Stimulated activated CD8-positive, alpha-beta memory T cell treated with anti-CD3 and anti-CD28 coated beads, Interleukin-7, amount 100 ng/mL, for 24 hours (primary cell): Measurements from ENCODE around the gene STK11IP.

Source experiments
- DNase-seq: peaks from one replicate; pipeline ENCODE4 v3.0.0-alpha.2; 2020; ENCODE audit warnings: low read depth

The STK11IP gene

DNA sequence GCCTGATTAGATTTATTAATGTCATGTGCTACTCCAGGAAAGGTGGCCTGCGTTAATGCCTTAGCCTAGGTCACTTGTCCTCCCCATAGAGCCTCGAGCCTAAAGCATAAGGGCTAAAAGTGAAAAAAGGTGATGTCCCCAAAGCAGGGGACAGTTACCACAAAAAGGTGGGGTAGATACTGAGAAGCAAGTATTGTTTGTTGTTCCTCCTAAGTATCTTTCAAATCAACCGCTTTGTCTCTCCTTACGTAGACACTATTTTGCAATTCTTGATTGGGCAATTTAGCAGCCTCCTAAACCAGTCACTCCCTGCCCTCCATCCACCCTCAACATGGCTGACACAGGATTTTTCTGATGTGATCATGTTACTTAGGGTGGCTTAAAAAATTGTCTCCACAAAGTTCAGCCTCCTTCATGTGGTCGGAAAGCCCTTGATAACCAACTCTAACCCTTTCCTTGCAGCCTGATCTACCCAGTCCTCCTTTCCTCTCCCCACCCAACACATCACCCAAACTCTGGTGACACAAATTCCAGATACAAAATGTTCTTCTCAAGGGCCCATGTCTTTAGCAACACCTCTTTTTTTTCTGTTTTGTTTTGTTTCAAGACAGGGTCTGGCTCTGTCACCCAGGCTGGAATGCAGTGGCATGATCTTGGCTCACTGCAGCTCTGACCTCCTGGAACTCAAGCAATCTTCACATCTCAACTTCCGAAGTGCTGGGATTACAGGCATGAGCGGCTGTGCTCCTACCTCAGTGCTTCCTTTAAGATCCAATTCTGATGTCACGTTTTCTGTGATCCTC lies 18.6 kb upstream of the STK11IP start:
- no peak for DNase-seq

DNA sequence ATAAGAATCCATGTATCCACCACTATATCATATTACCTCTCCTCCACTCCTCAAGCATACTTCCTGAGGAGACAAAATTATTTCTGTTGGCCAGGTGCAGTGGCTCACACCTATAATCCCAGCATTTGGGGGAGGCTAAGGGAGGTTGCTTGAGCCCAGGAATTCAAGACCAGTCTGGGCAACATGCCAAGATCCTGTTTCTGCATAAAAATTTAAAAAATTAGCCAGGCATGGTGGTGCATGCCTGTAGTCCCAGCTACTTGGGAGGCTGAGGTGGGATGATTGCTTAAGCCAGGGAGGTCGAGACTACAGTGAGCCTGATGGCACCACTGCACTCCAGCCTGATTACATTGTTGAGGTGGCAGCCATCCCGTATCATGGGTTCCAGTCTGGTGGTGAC lies 16.3 kb upstream of the STK11IP start:
- no peak for DNase-seq

DNA sequence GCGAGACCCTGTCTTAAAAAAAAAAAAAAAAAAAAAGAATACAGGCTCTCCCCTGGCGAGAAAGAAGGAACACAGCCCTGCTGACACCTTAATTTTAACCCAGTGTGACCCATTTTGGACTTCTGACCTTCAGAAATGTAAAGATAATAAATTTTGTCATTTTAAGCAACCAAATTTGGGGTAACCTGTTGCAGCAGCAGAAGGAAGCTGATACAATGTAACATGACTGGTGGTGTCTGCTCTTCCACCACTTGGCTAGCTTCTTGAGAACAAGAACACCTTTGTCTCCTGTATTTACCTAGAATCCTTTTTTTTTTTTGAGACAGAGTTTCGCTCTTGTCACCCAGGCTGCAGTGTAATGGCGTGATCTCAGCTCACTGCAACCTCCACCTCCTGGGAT lies 6.6 kb upstream of the STK11IP start:
- no peak for DNase-seq

DNA sequence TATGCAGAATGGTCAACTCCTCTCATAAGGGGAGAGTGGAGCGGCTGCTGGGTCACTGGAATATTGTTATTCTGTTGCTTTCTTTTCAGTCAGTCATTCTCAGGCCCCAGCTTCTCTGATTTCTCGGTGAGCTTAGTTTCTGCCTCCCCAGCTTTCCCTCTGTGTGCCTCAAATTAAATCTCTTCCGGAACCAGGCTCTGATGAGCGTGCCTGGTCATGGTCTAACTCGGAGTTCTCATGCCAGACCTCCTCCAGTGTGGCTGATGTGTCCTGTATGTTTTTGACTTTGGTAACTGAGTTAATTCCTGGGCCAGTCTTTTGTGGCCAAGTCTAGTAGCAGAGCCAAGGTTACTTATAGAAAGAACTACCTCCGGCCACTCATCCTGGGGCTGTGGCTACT lies 4.9 kb upstream of the STK11IP start:
- no peak for DNase-seq

DNA sequence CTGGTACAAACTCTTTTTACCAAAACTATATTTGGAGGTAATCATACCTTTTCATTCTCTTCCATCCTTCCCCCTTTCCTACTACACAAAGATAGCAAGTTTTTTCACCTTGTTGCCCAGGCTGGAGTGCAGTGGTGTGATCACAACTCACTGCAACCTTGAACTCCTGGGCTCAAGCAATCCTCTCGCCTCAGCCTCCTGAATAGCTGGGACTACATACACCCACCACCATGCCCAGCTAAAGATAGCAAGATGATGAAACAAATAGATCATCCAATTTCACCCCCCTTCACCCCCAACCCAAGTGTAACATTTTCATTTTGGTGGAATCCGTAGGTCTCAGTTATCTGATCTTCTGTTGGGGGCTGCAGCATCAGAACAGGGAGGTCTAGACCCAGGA lies 4.5 kb upstream of the STK11IP start:
- no peak for DNase-seq

DNA sequence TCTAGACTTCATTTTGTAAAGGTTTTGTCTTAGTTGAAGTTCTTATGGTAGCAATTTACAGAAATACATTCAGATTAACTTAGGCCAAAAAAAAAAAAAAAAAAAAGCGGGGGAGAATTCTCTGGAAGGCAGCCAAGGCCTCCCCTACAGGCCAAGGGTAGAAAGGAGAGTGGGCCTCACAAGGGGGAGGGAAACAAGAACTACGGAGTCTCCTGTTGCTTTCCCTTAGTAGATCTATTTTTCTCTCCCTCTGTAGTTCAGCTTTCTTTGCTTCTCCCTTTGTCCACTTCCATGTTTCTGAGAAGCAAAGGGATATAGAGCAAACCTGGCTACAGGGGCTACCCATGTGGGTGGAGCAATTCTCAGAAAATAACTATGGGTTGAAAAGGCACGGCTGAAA lies 2.4 kb upstream of the STK11IP start:
- DNase-seq, result no peak

DNA sequence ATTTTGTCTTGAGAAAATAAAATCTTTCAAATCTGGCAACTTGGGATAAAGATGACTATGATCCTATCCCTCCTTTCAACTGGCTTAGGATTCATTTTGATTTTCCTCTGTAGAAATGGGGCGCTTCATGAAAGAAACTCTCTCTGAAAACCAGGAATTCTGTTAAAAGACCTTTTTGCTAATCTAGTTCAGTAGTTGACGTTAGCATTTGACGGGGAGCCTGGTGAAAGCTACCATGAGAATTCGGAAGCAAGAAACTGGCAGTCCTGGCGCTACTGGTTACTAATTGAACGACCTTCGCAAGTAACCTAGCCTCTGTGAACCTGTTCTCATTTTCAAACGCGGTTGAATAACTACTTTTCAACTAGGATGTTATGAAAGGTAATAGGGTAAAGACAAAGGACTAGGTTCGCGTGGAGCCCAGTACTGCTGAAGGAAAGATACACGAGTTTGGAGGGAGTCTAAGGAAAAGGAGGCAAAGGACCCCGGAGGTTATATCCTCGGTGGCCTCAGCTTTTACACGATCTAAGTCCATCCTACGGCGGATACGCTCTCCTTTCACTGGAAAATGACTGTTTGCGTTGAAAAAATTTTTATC lies 604 bp upstream of the STK11IP start:
- no peak for DNase-seq

DNA sequence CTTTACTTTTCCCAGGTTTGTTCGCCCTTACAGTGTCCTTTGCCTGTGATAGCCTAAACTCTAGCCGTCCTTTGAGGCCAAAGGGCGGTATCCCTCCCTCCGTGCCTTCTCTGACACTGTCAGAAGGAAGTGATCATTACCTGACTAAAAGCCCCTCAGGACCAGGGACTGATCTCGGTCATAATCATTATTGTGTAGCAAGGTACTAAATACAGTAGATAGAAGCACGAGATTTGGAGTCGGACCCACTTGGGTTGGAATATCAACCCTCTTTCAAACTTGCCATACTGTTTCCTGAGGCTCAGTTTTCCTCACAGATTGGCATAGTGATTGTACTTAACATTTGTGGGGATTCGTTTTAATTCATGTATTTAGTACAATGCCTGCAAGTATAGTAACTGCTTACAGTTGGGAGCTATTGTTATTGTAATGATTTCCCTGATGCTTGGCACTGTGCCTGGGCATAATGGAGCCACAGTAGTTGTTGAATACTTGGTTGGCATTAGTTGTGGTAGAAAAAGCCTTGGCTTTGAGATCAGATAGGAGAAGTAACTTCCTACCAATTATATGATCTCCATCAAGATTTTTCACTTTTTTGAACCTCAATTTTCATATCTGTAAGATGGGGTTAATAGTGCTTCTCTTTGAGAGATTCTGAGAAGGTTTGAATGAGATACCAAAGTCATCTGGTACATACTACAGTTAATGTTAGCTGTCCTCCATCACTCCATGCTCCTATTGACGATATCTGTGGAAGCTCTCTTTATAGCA lies 836 bp downstream of the STK11IP start:
- DNase-seq, result no peak

DNA sequence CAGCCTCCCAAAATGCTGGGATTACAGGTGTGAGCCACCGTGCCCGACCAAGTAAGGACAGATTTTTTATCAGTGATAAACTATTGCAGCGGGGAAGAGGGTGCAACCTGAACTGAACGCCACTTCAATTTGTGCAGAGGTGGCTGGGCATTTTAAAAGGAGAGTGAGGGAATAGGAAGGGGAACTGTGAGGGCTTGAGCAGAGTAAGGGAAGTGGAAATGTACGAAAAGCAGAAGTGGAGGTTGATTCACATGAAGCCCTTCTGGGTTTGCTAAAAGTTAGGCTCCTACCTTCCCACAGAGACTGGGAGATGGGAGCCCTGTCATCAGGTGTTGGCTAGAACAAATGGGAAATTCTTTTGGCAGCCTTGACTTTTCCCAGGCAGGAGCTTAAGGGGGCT lies 6.1 kb downstream of the STK11IP start:
- no peak for DNase-seq

DNA sequence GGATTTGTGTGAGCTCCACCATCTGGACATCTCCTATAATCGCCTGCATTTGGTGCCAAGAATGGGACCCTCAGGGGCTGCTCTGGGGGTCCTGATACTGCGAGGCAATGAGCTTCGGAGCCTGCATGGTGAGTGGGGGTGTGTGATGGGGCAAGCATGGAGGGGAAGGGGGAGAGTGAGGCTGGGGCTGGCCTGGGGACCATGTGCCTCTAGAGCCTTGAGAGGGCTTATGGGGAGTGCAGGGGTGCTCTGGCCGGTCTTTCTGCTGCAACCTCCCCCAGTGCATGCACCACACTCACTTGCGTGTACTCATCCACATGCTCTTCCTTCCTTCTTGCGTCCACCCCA lies 7.9 kb downstream of the STK11IP start:
- no peak for DNase-seq

DNA sequence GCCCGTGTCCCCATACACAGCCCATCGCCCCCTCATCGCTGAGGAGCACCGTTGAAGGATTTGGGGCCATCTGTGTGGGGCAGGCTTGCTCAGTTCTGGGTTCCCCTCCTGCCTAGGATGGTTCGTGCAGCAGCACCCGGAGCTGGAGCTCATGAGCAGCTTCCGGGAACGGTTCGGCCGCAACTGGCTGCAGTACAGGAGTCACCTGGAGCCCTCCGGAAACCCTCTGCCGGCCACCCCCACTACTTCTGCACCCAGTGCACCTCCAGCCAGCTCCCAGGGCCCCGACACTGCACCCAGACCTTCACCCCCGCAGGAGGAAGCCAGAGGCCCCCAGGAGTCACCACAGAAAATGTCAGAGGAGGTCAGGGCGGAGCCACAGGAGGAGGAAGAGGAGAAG lies 10.3 kb downstream of the STK11IP start:
- DNase-seq, result no peak

DNA sequence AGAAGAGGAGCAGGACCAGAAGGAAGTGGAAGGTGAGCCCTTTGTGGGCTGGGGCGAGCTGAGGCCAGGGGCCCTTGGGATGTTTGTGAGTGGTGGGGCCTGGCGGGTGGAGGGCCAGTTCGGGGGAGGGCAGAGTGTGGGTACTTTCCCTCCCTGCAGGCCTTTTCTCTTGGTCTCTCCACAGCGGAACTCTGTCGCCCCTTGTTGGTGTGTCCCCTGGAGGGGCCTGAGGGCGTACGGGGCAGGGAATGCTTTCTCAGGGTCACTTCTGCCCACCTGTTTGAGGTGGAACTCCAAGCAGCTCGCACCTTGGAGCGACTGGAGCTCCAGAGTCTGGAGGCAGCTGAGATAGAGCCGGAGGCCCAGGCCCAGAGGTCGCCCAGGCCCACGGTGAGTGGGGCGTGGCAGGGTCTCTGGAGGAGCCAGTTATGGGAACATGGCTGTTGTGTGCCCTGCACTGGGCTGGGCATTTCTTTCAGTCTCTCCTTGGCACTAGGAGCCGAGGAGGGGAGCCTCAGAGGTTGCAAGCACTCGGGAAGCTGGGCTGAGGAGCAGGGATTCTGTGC lies 10.8 kb downstream of the STK11IP start:
- DNase-seq, result no peak

DNA sequence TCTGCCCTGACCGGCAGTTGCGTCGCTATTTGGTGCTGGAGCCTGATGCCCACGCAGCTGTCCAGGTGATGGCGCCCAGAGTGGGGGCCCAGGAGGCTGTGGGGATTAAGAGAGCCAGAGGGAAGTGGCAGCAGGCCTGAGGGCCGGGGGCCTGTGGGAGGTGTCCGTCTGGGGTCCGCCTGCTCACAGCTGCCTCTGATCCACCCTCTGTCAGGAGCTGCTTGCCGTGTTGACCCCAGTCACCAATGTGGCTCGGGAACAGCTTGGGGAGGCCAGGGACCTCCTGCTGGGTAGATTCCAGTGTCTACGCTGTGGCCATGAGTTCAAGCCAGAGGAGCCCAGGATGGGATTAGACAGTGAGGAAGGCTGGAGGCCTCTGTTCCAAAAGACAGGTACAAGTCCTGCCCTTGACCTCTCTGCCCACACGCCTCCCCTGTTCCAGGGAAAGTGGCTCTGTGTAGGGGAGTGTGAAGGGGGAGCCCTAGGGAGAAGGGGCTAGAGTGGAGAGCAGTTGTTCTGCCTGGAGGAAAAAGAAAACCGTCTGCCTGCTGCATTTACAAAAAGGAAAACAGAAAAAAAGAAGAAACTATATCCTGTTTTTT lies 11.6 kb downstream of the STK11IP start:
- DNase-seq, result no peak

DNA sequence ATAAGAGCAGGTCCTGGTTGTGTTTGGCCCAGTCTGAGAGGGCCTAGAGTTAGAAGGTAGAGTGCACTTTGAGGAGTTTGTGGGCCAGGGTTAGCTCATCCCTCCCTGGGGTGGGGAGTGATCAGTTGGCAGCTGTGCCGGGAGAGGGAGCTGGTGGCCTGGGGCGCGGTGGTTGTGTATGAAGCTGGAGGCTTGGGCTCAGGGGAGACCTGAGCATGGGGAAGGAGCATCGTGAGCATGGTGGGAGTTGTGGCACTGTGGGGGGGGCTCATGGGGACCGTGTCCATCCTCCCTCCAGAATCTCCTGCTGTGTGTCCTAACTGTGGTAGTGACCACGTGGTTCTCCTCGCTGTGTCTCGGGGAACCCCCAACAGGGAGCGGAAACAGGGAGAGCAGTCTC lies 13.6 kb downstream of the STK11IP start:
- no peak for DNase-seq

DNA sequence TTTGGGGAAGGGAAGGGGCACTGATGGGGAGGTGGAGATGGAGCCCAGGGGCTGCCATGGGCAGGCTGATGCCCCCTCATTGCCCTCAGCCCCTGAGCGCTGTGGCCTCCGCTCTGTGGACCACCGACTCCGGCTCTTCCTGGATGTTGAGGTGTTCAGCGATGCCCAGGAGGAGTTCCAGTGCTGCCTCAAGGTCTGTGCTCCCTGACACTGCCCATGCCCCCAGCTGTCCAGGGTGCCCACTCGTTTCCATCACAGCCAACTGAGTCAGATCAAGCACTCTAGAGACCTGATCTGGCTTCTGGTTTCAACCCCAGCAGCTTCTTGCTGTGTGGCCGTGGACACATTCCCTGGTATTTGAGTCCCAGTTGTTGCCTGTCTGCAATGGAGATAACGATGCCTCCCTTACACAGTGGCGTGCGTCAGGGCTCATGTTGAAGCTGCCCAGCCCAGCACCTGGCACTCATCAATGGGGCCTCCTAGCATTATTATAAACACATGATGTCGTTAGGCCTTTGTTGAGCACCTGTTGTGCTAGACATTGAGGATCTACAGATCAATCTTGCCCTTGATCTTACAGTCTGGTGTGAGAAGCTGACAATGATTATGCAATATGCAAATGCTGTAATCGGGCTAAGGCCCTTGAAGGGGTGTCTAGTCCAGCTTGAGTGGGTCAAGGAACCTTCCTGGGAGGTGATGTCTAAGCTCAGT lies 14.4 kb downstream of the STK11IP start:
- DNase-seq, result no peak

DNA sequence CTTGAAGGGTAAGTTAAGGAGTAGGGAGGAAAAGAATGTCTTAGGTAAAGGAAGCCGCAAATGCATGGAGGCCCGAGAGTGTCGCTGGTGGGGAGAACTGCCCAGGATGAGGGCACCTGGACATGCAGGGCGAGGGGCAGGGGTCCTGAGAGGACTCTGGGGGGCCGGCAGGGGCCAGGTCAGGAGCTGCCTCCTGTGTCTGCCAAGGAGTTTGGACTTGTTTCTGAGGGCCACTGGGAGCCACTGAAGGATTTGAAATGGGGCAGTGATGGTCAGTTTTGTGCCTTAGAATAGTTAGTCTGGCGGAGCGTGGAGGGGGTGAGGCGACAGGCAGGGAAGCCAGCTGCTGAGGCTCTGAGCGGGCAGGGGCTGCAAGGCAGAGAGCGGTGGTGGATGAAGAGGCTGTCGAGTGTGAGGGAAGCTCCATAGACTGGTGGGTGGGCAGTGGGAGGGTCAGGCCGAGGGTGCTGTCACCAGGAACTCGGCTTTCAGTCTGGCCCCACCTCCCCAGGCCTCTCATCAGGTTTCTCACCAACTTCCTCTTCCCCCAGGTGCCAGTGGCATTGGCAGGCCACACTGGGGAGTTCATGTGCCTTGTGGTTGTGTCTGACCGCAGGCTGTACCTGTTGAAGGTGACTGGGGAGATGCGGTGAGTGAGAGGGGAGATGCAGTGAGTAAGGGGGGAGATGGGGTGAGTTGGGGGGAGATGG lies 15.1 kb downstream of the STK11IP start:
- DNase-seq, result no peak

DNA sequence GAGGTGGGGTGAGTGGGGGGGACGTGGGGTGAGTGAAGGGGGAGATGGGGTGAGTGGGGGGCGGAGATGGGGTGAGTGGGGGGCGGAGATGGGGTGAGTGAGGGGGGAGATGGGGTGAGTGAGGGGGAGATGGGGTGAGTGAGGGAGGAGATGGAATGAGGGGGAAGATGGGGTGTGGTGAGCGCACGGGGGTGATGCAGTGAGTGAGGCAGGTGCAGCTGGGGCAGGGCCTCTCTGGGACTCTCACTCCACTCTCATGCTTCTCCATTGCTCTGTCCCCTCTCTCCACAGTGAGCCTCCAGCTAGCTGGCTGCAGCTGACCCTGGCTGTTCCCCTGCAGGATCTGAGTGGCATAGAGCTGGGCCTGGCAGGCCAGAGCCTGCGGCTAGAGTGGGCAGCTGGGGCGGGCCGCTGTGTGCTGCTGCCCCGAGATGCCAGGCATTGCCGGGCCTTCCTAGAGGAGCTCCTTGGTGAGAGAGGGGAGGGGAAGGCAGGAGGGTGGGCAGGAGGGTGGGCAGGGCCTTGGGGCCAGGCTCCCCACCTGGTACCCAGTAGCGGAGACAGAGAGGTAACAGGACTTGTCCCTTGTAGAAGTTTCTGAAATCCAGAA lies 15.9 kb downstream of the STK11IP start:
- DNase-seq, result no peak

DNA sequence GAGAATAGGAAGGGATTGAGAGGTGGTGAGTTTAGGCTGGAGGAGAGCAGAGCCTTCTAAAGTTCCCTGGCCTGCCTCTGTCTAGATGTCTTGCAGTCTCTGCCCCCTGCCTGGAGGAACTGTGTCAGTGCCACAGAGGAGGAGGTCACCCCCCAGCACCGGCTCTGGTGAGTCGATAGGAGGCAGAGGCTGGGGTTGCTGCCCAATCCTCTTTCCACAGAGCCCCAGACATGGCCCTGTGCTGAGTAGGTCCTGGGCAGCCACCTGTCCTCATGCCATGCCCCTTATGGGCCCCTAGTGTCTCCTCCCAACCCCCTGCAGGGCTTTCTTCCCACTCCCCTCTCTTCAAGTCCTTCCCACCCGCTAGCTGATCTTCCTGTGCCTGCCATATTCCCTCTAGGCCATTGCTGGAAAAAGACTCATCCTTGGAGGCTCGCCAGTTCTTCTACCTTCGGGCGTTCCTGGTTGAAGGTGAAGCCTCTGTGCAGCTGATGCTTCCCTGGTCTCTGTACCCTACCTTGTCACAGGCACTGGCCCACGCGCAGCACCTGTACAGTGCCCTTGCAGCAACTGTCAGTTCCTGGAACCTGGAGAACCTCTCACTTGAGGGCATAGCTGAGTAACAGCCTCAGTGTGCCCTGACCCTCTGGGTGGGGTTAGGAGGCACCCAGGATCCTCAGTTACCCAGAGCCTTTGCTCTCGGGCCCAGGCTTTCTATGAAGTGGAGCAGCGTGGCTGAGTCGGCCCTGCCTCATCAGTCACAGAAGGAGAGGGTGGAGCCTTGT lies 16.6 kb downstream of the STK11IP start:
- no peak for DNase-seq

DNA sequence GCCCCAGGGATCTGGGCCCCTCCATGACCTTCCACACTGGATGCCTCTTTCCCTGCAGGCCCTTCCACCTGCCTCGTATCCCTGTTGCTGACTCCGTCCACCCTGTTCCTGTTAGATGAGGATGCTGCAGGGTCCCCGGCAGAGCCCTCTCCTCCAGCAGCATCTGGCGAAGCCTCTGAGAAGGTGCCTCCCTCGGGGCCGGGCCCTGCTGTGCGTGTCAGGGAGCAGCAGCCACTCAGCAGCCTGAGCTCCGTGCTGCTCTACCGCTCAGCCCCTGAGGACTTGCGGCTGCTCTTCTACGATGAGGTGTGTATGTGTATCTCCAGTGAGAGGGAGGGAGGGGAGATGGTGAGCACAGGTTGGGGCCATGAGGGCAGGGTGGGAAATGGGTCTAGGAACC lies 17.4 kb downstream of the STK11IP start:
- no peak for DNase-seq

DNA sequence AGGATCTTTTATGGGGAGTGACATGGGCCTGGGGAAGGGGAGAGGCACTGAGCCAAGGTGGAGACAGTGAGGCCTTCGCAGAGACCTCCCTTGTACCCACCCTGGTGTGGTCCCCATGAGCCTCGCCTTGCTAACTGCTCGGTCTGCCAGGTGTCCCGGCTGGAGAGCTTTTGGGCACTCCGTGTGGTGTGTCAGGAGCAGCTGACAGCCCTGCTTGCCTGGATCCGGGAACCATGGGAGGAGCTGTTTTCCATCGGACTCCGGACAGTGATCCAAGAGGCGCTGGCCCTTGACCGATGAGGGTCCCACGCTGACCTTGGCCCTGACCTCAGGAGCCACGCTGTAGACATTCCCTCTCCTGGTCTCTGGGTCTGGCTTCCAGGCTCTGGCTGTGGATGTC lies 18.2 kb downstream of the STK11IP start:
- no peak for DNase-seq
